ENCODE measurements around the gene GALK2. TPM values are rescaled to one million over a fixed set of nuclear protein-coding genes. Genes with fewer than 3 reads are reported as not detected.

GALK2 gene
- total RNA-seq, 2 donors from 2014 or later = 28.5 to 52.3 TPM

- Histone ChIP-seq H3K4me1 (replicated peaks) (no peaks in the 10 kb centered on the region), H3K27ac (no peak overlapping the region), H3K27me3 (replicated peaks; ENCODE audit: insufficient read depth) (no peaks in the 10 kb centered on the region), H3K4me3 (no peak overlapping the region), H3K36me3 (no peaks in the 10 kb centered on the region), H3K9me3 (no peaks in the 10 kb centered on the region)
- intact Hi-C loops (cut with DNase I) = no loop called here
- no peak for TF ChIP-seq CTCF (IDR thresholded peaks at IDR 0.05)
- TF ChIP-seq POLR2A (IDR thresholded peaks at IDR 0.05) = no peak
- TF ChIP-seq POLR2AphosphoS5 (IDR thresholded peaks at IDR 0.05) = no peak
- WGBS = 100% methylated on average over 1 of the region's 1 CpG
- DNase-seq (ENCODE audit: low spot score) = no peak
Measured at GRCh38 chr15:49296258-49296657, 126.2 kb downstream of the GALK2 start.

- TF ChIP-seq CTCF (IDR thresholded peaks at IDR 0.05) (no peak), POLR2AphosphoS5 (IDR thresholded peaks at IDR 0.05) (no peak), POLR2A (IDR thresholded peaks at IDR 0.05) (no peak)
- no peaks in the 10 kb centered on the region for H3K9me3 ChIP-seq
- intact Hi-C loops (cut with DNase I) = no loop called here
- WGBS = 91% methylated on average over 1 of the region's 1 CpG
- H3K4me3 ChIP-seq = no peak overlapping the region
- no peak overlapping the region for H3K27ac ChIP-seq
- no peaks in the 10 kb centered on the region for H3K27me3 ChIP-seq (replicated peaks; ENCODE audit: insufficient read depth)
- no peaks in the 10 kb centered on the region for H3K4me1 ChIP-seq (replicated peaks)
- no peaks in the 10 kb centered on the region for H3K36me3 ChIP-seq
- no peak for DNase-seq (ENCODE audit: low spot score)
Measured at GRCh38 chr15:49297584-49297983, 127.5 kb downstream of the GALK2 start.

- 86% methylated on average over 3 of the region's 3 CpGs for WGBS
- H3K4me3 ChIP-seq = no peak overlapping the region
- no peaks in the 10 kb centered on the region for H3K36me3 ChIP-seq
- no peaks in the 10 kb centered on the region for H3K9me3 ChIP-seq
- intact Hi-C loops (cut with DNase I) = no loop called here
- H3K27ac ChIP-seq = no peak overlapping the region
- no peaks in the 10 kb centered on the region for H3K4me1 ChIP-seq (replicated peaks)
- no peak for TF ChIP-seq POLR2A (IDR thresholded peaks at IDR 0.05)
- TF ChIP-seq POLR2AphosphoS5 (IDR thresholded peaks at IDR 0.05) = no peak
- no peak for TF ChIP-seq CTCF (IDR thresholded peaks at IDR 0.05)
- no peaks in the 10 kb centered on the region for H3K27me3 ChIP-seq (replicated peaks; ENCODE audit: insufficient read depth)
- no peak for DNase-seq (ENCODE audit: low spot score)
Measured at GRCh38 chr15:49300856-49301255, 130.8 kb downstream of the GALK2 start.

GRCh38 chr15:49301562-49301961, 131.5 kb downstream of the GALK2 start:
- Histone ChIP-seq H3K4me3 (no peak overlapping the region), H3K4me1 (replicated peaks) (no peaks in the 10 kb centered on the region), H3K27me3 (replicated peaks; ENCODE audit: insufficient read depth) (no peaks in the 10 kb centered on the region), H3K36me3 (no peaks in the 10 kb centered on the region), H3K9me3 (no peaks in the 10 kb centered on the region), H3K27ac (no peak overlapping the region)
- intact Hi-C loops (cut with DNase I) = no loop called here
- no peak for TF ChIP-seq POLR2A (IDR thresholded peaks at IDR 0.05)
- TF ChIP-seq POLR2AphosphoS5 (IDR thresholded peaks at IDR 0.05) = no peak
- TF ChIP-seq CTCF (IDR thresholded peaks at IDR 0.05) = no peak
- DNase-seq (ENCODE audit: low spot score) = no peak

DNA sequence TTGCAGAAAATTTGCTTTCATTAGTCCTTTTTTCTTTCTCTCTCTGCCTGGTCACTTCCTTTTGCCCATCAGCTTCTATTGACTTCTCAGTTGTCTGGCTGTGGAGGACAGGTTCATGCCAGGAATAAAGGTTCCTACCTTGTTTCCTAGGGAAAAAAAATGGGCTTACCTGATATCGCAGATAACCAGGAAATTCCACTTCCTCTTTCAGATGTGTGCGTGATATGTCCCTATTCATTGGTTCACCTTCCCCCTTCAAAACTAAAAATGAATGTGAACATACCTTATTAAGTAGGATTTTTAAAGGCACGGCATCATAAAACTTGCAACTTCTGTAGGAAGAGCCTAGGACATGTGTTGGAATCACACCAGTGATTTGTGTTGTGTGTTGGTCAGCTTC, 133.0 kb downstream of the GALK2 start:
- no peak for DNase-seq (ENCODE audit: low spot score)
- H3K4me1 ChIP-seq (replicated peaks) = no peaks in the 10 kb centered on the region
- no peaks in the 10 kb centered on the region for H3K27me3 ChIP-seq (replicated peaks; ENCODE audit: insufficient read depth)
- H3K36me3 ChIP-seq = no peaks in the 10 kb centered on the region
- no peak for TF ChIP-seq CTCF (IDR thresholded peaks at IDR 0.05)
- no peak for TF ChIP-seq POLR2AphosphoS5 (IDR thresholded peaks at IDR 0.05)
- no peak for TF ChIP-seq POLR2A (IDR thresholded peaks at IDR 0.05)
- no peak overlapping the region for H3K27ac ChIP-seq
- intact Hi-C loops (cut with DNase I) = no loop called here
- WGBS = 93% methylated on average over 3 of the region's 3 CpGs
- H3K9me3 ChIP-seq = no peaks in the 10 kb centered on the region
- no peak overlapping the region for H3K4me3 ChIP-seq
